ENCODE data around the gene CHST2. TPM values are rescaled to one million over a fixed set of nuclear protein-coding genes. Genes with fewer than 3 reads are reported as not detected.

The CHST2 gene
- total and polyA plus RNA-seq, 8 donors, result 6.1 to 149 (median 115) TPM

- Histone ChIP-seq H3K36me3 (no peaks in the 10 kb centered on the region), H3K4me3 (no peak overlapping the region)
Measured at GRCh38 chr3:143092191-143092590, 27.4 kb upstream of the CHST2 start.

GRCh38 chr3:143095813-143096212, 23.8 kb upstream of the CHST2 start:
- TF ChIP-seq CTCF (IDR thresholded peaks at IDR 0.05), result no peak
- intact Hi-C loops (cut with DNase I), result no loop called here

More at GRCh38 chr3:143092191-143092590, 27.4 kb upstream of the CHST2 start:
- DNase-seq (no peak), ATAC-seq (no peak)
- intact Hi-C loops (cut with DNase I), result no loop called here
- TF ChIP-seq CTCF (IDR thresholded peaks at IDR 0.05), result no peak
- Histone ChIP-seq H3K27me3 (no peaks in the 10 kb centered on the region), H3K27ac (no peak overlapping the region), H3K4me1 (no peaks in the 10 kb centered on the region), H3K9me3 (no peaks in the 10 kb centered on the region)

GRCh38 chr3:143098032-143098764, 21.4 kb upstream of the CHST2 start:
- no peak overlapping the region for H3K27ac ChIP-seq
- intact Hi-C loops (cut with DNase I), result no loop called here
- no peak for DNase-seq
- H3K27me3 ChIP-seq, result no peaks in the 10 kb centered on the region
- ATAC-seq, result peak; percentile 73
- no peaks in the 10 kb centered on the region for H3K36me3 ChIP-seq
- no peaks in the 10 kb centered on the region for H3K4me1 ChIP-seq
- peaks cover 0 to under 1% of the 10 kb centered on the region in 2 donors for H3K9me3 ChIP-seq
- no peak overlapping the region for H3K4me3 ChIP-seq
- no peak for TF ChIP-seq CTCF (IDR thresholded peaks at IDR 0.05)

More at GRCh38 chr3:143095813-143096212, 23.8 kb upstream of the CHST2 start:
- Histone ChIP-seq H3K27ac (no peak overlapping the region), H3K4me1 (no peaks in the 10 kb centered on the region), H3K4me3 (no peak overlapping the region), H3K27me3 (no peaks in the 10 kb centered on the region), H3K9me3 (no peaks in the 10 kb centered on the region), H3K36me3 (no peaks in the 10 kb centered on the region)
- no peak for DNase-seq
- no peak for ATAC-seq

GRCh38 chr3:143099210-143099609, 20.4 kb upstream of the CHST2 start:
- TF ChIP-seq CTCF (IDR thresholded peaks at IDR 0.05), result no peak
- no peak for ATAC-seq
- Histone ChIP-seq H3K27ac (no peak overlapping the region), H3K27me3 (no peaks in the 10 kb centered on the region), H3K36me3 (no peaks in the 10 kb centered on the region), H3K9me3 (peaks cover 0 to 10% of the 10 kb centered on the region in 2 donors), H3K4me1 (no peaks in the 10 kb centered on the region), H3K4me3 (no peak overlapping the region)
- intact Hi-C loops (cut with DNase I), result no loop called here
- no peak for DNase-seq

- no peaks in the 10 kb centered on the region for H3K27me3 ChIP-seq
- ATAC-seq, result no peak
Measured at GRCh38 chr3:143099690-143100089, 19.9 kb upstream of the CHST2 start.

More at GRCh38 chr3:143099690-143100089, 19.9 kb upstream of the CHST2 start:
- TF ChIP-seq CTCF (IDR thresholded peaks at IDR 0.05), result no peak
- H3K27ac ChIP-seq, result no peak overlapping the region
- H3K36me3 ChIP-seq, result no peaks in the 10 kb centered on the region
- H3K4me3 ChIP-seq, result no peak overlapping the region
- no peak for DNase-seq
- intact Hi-C loops (cut with DNase I), result no loop called here
- H3K4me1 ChIP-seq, result no peaks in the 10 kb centered on the region
- peaks cover 0 to 15% of the 10 kb centered on the region in 2 donors for H3K9me3 ChIP-seq

All from left lung (tissue), 10 donors.